H1 (cell line): ENCODE measurements around the gene NEU2.

Source experiments
- CTCF ChIP-seq, 3 experiments: IDR thresholded peaks; 1 replicate in 2 of 3; 2 replicates in 1 of 3; pipeline versions ENCODE4 v1.5.1 to v1.6.1; 2011; ENCODE audit warnings: low read length in 3 of 3, mild to moderate bottlenecking in 3 of 3, inconsistent platforms in 2 of 3, low read depth in 1 of 3, moderate library complexity in 1 of 3; ENCODE audit not compliant: insufficient read depth in 1 of 3; ENCODE audit errors: control extremely low read depth in 1 of 3
- EGR1 ChIP-seq: IDR thresholded peaks from 2 replicates; pipeline ENCODE4 v1.6.1; 2011; ENCODE audit warnings: low read depth, low read length, borderline replicate concordance
- FOSL1 ChIP-seq: IDR thresholded peaks from 2 replicates; pipeline ENCODE4 v1.6.1; 2011; ENCODE audit warnings: mild to moderate bottlenecking, low read depth, low read length, moderate library complexity; ENCODE audit not compliant: insufficient read depth
- POLR2A ChIP-seq, 2 experiments: IDR thresholded peaks; 1 replicate in 1 of 2; 2 replicates in 1 of 2; pipeline ENCODE4 v1.6.1; 2011; ENCODE audit warnings: low read depth in 2 of 2, low read length in 2 of 2, mild to moderate bottlenecking in 2 of 2; ENCODE audit errors: control extremely low read depth in 1 of 2

DNA sequence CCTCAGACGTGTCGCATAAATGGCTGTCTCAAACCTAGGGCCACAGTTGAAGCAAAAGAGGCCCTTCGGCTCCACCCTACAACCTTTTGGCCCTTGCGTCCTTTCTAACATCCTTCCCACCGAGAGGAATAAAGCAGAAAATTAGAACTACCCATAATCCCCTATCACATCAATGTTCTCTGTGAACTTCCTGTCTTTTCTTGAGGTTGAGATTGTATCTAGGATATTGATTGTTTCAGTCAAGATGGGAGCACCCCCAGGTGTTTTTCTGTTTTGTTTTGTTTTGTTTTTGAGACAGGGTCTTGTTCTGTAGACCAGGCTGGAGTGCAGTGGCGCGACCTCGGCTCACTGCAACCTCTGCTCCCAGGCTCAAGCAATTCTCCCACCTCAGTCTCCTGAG lies 51.3 kb downstream of the NEU2 start:
- TF ChIP-seq CTCF (IDR thresholded peaks at IDR 0.05; ENCODE audit: control extremely low read depth in 1 of 3, insufficient read depth in 1 of 3, low read depth in 1 of 3, low read length in 3 of 3) (no peak), EGR1 (no peak), FOSL1 (no peak), POLR2A (IDR thresholded peaks at IDR 0.05; ENCODE audit: control extremely low read depth in 1 of 2, low read depth in 2 of 2, low read length in 2 of 2) (no peak)
